ENCODE measurements around the gene CHL1. TPM values are rescaled to one million over a fixed set of nuclear protein-coding genes. Genes with fewer than 3 reads are reported as not detected.

The CHL1 gene
- total and polyA plus RNA-seq, 2 of the 8 experiments (the other 6 are each of a cell fraction or from before 2014, with no cell fraction given): 0.05 to 0.99 TPM

- TF ChIP-seq CHD7 (IDR thresholded peaks at IDR 0.05; ENCODE audit: insufficient replicate concordance, low read length) (no peak), KDM1A (IDR thresholded peaks at IDR 0.05; ENCODE audit: borderline replicate concordance, low read length) (no peak), POU5F1 (IDR thresholded peaks at IDR 0.05; ENCODE audit: low read depth, low read length) (no peak), SP4 (IDR thresholded peaks at IDR 0.05; ENCODE audit: low read length) (no peak), SP1 (IDR thresholded peaks at IDR 0.05; ENCODE audit: low read depth, low read length) (no peak), SIRT6 (IDR thresholded peaks at IDR 0.05; ENCODE audit: low read length) (no peak)
- TF ChIP-seq, protein P1, sequence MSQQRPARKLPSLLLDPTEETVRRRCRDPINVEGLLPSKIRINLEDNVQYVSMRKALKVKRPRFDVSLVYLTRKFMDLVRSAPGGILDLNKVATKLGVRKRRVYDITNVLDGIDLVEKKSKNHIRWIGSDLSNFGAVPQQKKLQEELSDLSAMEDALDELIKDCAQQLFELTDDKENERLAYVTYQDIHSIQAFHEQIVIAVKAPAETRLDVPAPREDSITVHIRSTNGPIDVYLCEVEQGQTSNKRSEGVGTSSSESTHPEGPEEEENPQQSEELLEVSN (IDR thresholded peaks at IDR 0.05): no peak
- TF ChIP-seq, protein P2, sequence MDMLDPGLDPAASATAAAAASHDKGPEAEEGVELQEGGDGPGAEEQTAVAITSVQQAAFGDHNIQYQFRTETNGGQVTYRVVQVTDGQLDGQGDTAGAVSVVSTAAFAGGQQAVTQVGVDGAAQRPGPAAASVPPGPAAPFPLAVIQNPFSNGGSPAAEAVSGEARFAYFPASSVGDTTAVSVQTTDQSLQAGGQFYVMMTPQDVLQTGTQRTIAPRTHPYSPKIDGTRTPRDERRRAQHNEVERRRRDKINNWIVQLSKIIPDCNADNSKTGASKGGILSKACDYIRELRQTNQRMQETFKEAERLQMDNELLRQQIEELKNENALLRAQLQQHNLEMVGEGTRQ (IDR thresholded peaks at IDR 0.05; ENCODE audit: low read length): no peak
Measured at GRCh38 chr3:353191-353739, 156.7 kb downstream of the CHL1 start (continued).
